Measurements from ENCODE around the gene BARX2. TPM values are rescaled to one million over a fixed set of nuclear protein-coding genes. Genes with fewer than 3 reads are reported as not detected.

Gene BARX2
- total and polyA plus RNA-seq, 2 donors (not counting 1 experiment from before 2014, with no cell fraction given): not detected

GRCh38 chr11:129455756-129456655, 80.4 kb downstream of the BARX2 start:
- H3K27me3 ChIP-seq (replicated peaks in 1 of 4; ENCODE audit: control extremely low read depth in 1 of 4, control insufficient read depth in 3 of 4, insufficient read depth in 4 of 4, low read length in 3 of 4): no peaks in the 10 kb centered on the region
- H3K79me2 ChIP-seq (ENCODE audit: control insufficient read depth, insufficient read depth, low read length): no peaks in the 10 kb centered on the region
- H2AFZ ChIP-seq (ENCODE audit: insufficient read depth, low read depth, low read length, poor library complexity, severe bottlenecking): no peak overlapping the region
- H3K9me3 Mint-ChIP-seq (ENCODE audit: insufficient read depth): peaks cover 3% of the 10 kb centered on the region
- H3K9me3 ChIP-seq (ENCODE audit: control extremely low read depth in 1 of 3, control insufficient read depth in 2 of 3, insufficient read depth in 1 of 3, low read length in 2 of 3): peaks cover 0 to 11% (median 0%) of the 10 kb centered on the region in 3 donors
- ChIA-PET POLR2A (no interaction called here), CTCF (no interaction called here)
- H3K27ac Mint-ChIP-seq: no peak overlapping the region
- DNase-seq: no peak
- no peaks in the 10 kb centered on the region for H3K4me1 Mint-ChIP-seq
- no peak overlapping the region for H3K4me3 Mint-ChIP-seq
- TF ChIP-seq EZH2 (IDR thresholded peaks at IDR 0.05; ENCODE audit: borderline replicate concordance, insufficient read depth, low read depth, low read length, poor library complexity, severe bottlenecking) (no peak), CTCF (IDR thresholded peaks at IDR 0.05) (no peak)
- no peak overlapping the region for H3K27ac ChIP-seq (ENCODE audit: low read length in 2 of 2)
- WGBS (ENCODE audit: insufficient coverage): 94% methylated on average over 16 of the region's 17 CpGs
- no peaks in the 10 kb centered on the region for H3K27me3 Mint-ChIP-seq
- intact Hi-C loops (cut with micrococcal nuclease): no loop called here
- no peak overlapping the region for H3K4me3 ChIP-seq (ENCODE audit: control extremely low read depth in 1 of 5, extremely low read depth in 1 of 5, insufficient read depth in 1 of 5, low read depth in 2 of 5, low read length in 4 of 5)
- H3K36me3 ChIP-seq (replicated peaks in 1 of 2; ENCODE audit: control extremely low read depth in 1 of 2, control insufficient read depth in 1 of 2, extremely low read depth in 1 of 2, insufficient read depth in 2 of 2, low read length in 1 of 2): no peaks in the 10 kb centered on the region
- H3K4me1 ChIP-seq (ENCODE audit: control insufficient read depth in 2 of 2, insufficient read depth in 2 of 2, low read length in 2 of 2): no peaks in the 10 kb centered on the region
- no peak overlapping the region for H3K4me2 ChIP-seq (replicated peaks; ENCODE audit: low read depth, low read length, poor library complexity, severe bottlenecking)
- no peak for ATAC-seq (ENCODE audit: low read depth)
- H4K20me1 ChIP-seq (ENCODE audit: control insufficient read depth, insufficient read depth, low read length, poor library complexity, severe bottlenecking): no peaks in the 10 kb centered on the region
- H3K9ac ChIP-seq (ENCODE audit: low read length): no peak overlapping the region

- ATAC-seq (ENCODE audit: low read depth) (no peak), DNase-seq (no peak)
- no peak overlapping the region for H3K27ac ChIP-seq (ENCODE audit: low read length in 2 of 2)
- Mint-ChIP-seq H3K27me3 (no peaks in the 10 kb centered on the region), H3K9me3 (ENCODE audit: insufficient read depth) (peaks cover 3% of the 10 kb centered on the region), H3K4me1 (no peaks in the 10 kb centered on the region), H3K4me3 (no peak overlapping the region), H3K27ac (no peak overlapping the region)
- intact Hi-C loops (cut with micrococcal nuclease): no loop called here
- TF ChIP-seq CTCF (IDR thresholded peaks at IDR 0.05): no peak
- TF ChIP-seq EZH2 (IDR thresholded peaks at IDR 0.05; ENCODE audit: borderline replicate concordance, insufficient read depth, low read depth, low read length, poor library complexity, severe bottlenecking): no peak
- WGBS (ENCODE audit: insufficient coverage): 87% methylated on average over 3 of the region's 6 CpGs
- H3K4me2 ChIP-seq (replicated peaks; ENCODE audit: low read depth, low read length, poor library complexity, severe bottlenecking): no peak overlapping the region
- no peak overlapping the region for H3K9ac ChIP-seq (ENCODE audit: low read length)
- ChIA-PET POLR2A (no interaction called here), CTCF (no interaction called here)
- no peaks in the 10 kb centered on the region for H3K36me3 ChIP-seq (replicated peaks in 1 of 2; ENCODE audit: control extremely low read depth in 1 of 2, control insufficient read depth in 1 of 2, extremely low read depth in 1 of 2, insufficient read depth in 2 of 2, low read length in 1 of 2)
- H4K20me1 ChIP-seq (ENCODE audit: control insufficient read depth, insufficient read depth, low read length, poor library complexity, severe bottlenecking): no peaks in the 10 kb centered on the region
- H3K9me3 ChIP-seq (ENCODE audit: control extremely low read depth in 1 of 3, control insufficient read depth in 2 of 3, insufficient read depth in 1 of 3, low read length in 2 of 3): peaks cover 0 to 6% (median 0%) of the 10 kb centered on the region in 3 donors
- H3K27me3 ChIP-seq (replicated peaks in 1 of 4; ENCODE audit: control extremely low read depth in 1 of 4, control insufficient read depth in 3 of 4, insufficient read depth in 4 of 4, low read length in 3 of 4): no peaks in the 10 kb centered on the region
- no peak overlapping the region for H2AFZ ChIP-seq (ENCODE audit: insufficient read depth, low read depth, low read length, poor library complexity, severe bottlenecking)
- H3K4me1 ChIP-seq (ENCODE audit: control insufficient read depth in 2 of 2, insufficient read depth in 2 of 2, low read length in 2 of 2): no peaks in the 10 kb centered on the region
- H3K4me3 ChIP-seq (ENCODE audit: control extremely low read depth in 1 of 5, extremely low read depth in 1 of 5, insufficient read depth in 1 of 5, low read depth in 2 of 5, low read length in 4 of 5): no peak overlapping the region
- H3K79me2 ChIP-seq (ENCODE audit: control insufficient read depth, insufficient read depth, low read length): no peaks in the 10 kb centered on the region
Measured at GRCh38 chr11:129457321-129457720, 81.7 kb downstream of the BARX2 start.
